ENCODE measurements around the gene COL18A1. TPM values are rescaled to one million over a fixed set of nuclear protein-coding genes. Genes with fewer than 3 reads are reported as not detected.

Gene COL18A1
- total and polyA plus RNA-seq, 2 of the 8 experiments (the other 6 are each of a cell fraction or from before 2014, with no cell fraction given): 145 to 201 TPM

- Histone ChIP-seq H2BK120ac (replicated peaks; ENCODE audit: low read depth, low read length) (no peak overlapping the region), H3K36me3 (ENCODE audit: control insufficient read depth in 2 of 4, insufficient read depth in 4 of 4, low read length in 3 of 4) (peaks cover 0 to 17% (median 0%) of the 10 kb centered on the region in 4 experiments; a peak in 4 of 8 replicates), H4K20me1 (replicated peaks in 1 of 2; ENCODE audit: control insufficient read depth in 1 of 2, insufficient read depth in 2 of 2, low read length in 2 of 2) (peaks cover 13 to 23% of the 10 kb centered on the region in 2 experiments), H3K27me3 (replicated peaks in 1 of 4; ENCODE audit: control insufficient read depth in 3 of 4, extremely low read depth in 1 of 4, insufficient read depth in 3 of 4, low read length in 3 of 4) (no peaks in the 10 kb centered on the region), H3K27ac (ENCODE audit: low read depth, low read length) (no peak overlapping the region), H3K79me1 (ENCODE audit: low read depth, low read length) (peaks cover 4% of the 10 kb centered on the region), H2AFZ (ENCODE audit: low read length) (no peak overlapping the region), H2BK20ac (ENCODE audit: low read length) (no peak overlapping the region), H2AK5ac (ENCODE audit: low read depth, low read length) (no peak overlapping the region), H2BK15ac (ENCODE audit: low read length) (no peak overlapping the region), H3K18ac (ENCODE audit: extremely low read depth, low read length) (no peak overlapping the region), H3K4me3 (ENCODE audit: extremely low read depth in 1 of 4, insufficient read depth in 2 of 4, low read depth in 3 of 4, low read length in 4 of 4) (no peak overlapping the region), H3K23me2 (ENCODE audit: low read depth, low read length) (no peaks in the 10 kb centered on the region), H3K4me1 (replicated peaks in 1 of 4; ENCODE audit: control insufficient read depth in 3 of 4, insufficient read depth in 4 of 4, low read length in 3 of 4) (no peaks in the 10 kb centered on the region), H2BK12ac (ENCODE audit: low read depth, low read length) (no peak overlapping the region), H3K14ac (ENCODE audit: insufficient read length) (no peak overlapping the region), H4K5ac (ENCODE audit: insufficient read length, low read depth, low read length) (no peak overlapping the region), H3K4me2 (ENCODE audit: insufficient read depth in 1 of 2, low read depth in 2 of 2, low read length in 2 of 2) (no peak overlapping the region), H4K8ac (ENCODE audit: extremely low read depth, insufficient read depth, low read length) (peak overlapping the region; percentile 14), H3K79me2 (ENCODE audit: control insufficient read depth in 1 of 2, insufficient read depth in 2 of 2, low read length in 2 of 2) (peaks cover 0 to 73% of the 10 kb centered on the region in 2 experiments; a peak in 2 of 4 replicates), H3K9me3 (ENCODE audit: insufficient read depth in 2 of 2, low read depth in 1 of 2, low read length in 1 of 2) (no peaks in the 10 kb centered on the region; a peak in 2 of 4 replicates), H3K23ac (ENCODE audit: insufficient read length) (no peak overlapping the region), H3K4ac (replicated peaks; ENCODE audit: insufficient read length, low read depth, low read length) (no peak overlapping the region), H4K91ac (replicated peaks; ENCODE audit: insufficient read length, low read length) (no peak overlapping the region), H2BK5ac (ENCODE audit: low read depth, low read length) (peak overlapping the region; percentile 8; the same call in 1 of the 2 replicates), H3K9ac (replicated peaks in 1 of 4; ENCODE audit: extremely low read depth in 1 of 4, low read depth in 3 of 4, low read length in 3 of 4) (no peak overlapping the region), H3K56ac (replicated peaks; ENCODE audit: insufficient read length, low read depth, low read length) (no peak overlapping the region)
- WGBS, 2 experiments (ENCODE audit: extremely low coverage in 1 of 2, insufficient coverage in 1 of 2, insufficient read length in 1 of 2, insufficient replicate concordance in 2 of 2, low coverage in 1 of 2, low lambda C conversion rate in 2 of 2, missing lambda C conversion rate in 1 of 2): 85% methylated on average over 18 of the region's 23 CpGs; no CpG with 5 or more reads in 1 of the 2 experiments
- CTCF ChIA-PET (ENCODE audit: partially characterized antibody): interaction anchor here (0.7 to 2.1 kb wide), 10 partner anchors 8 to 323 kb away, joined by 3 to 6 read pairs (median 3); no protein-coding TSS in a partner anchor
- DNase-seq (ENCODE audit: low read depth in 1 of 2, low spot score in 2 of 2) (no peak), FAIRE-seq (no peak)
- POLR2A ChIA-PET (ENCODE audit: partially characterized antibody): interaction anchor here (0.9 to 1.1 kb wide), 4 partner anchors 10 to 203 kb away, joined by 3 to 4 read pairs (median 3); no protein-coding TSS in a partner anchor
- TF ChIP-seq EGR1 (IDR thresholded peaks at IDR 0.05; ENCODE audit: borderline replicate concordance, low read depth, low read length) (no peak), TBP (IDR thresholded peaks at IDR 0.05; ENCODE audit: low read depth, low read length) (no peak), CTCF (IDR thresholded peaks at IDR 0.05; ENCODE audit: control extremely low read depth in 1 of 3, insufficient read depth in 1 of 3, low read depth in 1 of 3, low read length in 3 of 3) (no peak), TEAD4 (IDR thresholded peaks at IDR 0.05; ENCODE audit: low read depth, low read length) (no peak), TAF1 (IDR thresholded peaks at IDR 0.05; ENCODE audit: low read depth, low read length) (no peak), MAFK (IDR thresholded peaks at IDR 0.05; ENCODE audit: low read depth, low read length) (no peak), CBX5 (IDR thresholded peaks at IDR 0.05; ENCODE audit: low read depth, low read length) (no peak), GABPA (IDR thresholded peaks at IDR 0.05; ENCODE audit: borderline replicate concordance, insufficient read depth, low read length) (no peak), RAD21 (IDR thresholded peaks at IDR 0.05 in 1 of 2, conservative IDR thresholded peaks at IDR 0.05 in 1 of 2; ENCODE audit: low read depth in 2 of 2, low read length in 2 of 2) (no peak)
Measured at GRCh38 chr21:45459171-45460010, 54.4 kb downstream of the COL18A1 start.

Data from H1 (cell line).